ENCODE results near the gene MACF1. TPM values are rescaled to one million over a fixed set of nuclear protein-coding genes. Genes with fewer than 3 reads are reported as not detected.
A peak's percentile ranks its signal among the peaks of the same experiment; 100 is the strongest.

The MACF1 gene
- total RNA-seq, 2 donors from 2014 or later: 263 to 280 TPM

- DNase-seq (no peak), ATAC-seq (peak in 1 of 2 donors; percentile 87)
- intact Hi-C loops (cut with DNase I): no loop called here
Measured at GRCh38 chr1:39370602-39371001, 166.1 kb downstream of the MACF1 start.

GRCh38 chr1:39372105-39372504 lies 167.6 kb downstream of the MACF1 start:
- DNase-seq (no peak), ATAC-seq (no peak)
- intact Hi-C loops (cut with DNase I): no loop called here

- intact Hi-C loops (cut with DNase I): no loop called here
- DNase-seq (no peak), ATAC-seq (no peak)
Measured at GRCh38 chr1:39376656-39377055, 172.2 kb downstream of the MACF1 start.

- DNase-seq (no peak), ATAC-seq (no peak)
- intact Hi-C loops (cut with DNase I): no loop called here
Measured at GRCh38 chr1:39378377-39378776, 173.9 kb downstream of the MACF1 start.

- no peak for DNase-seq
- intact Hi-C loops (cut with DNase I): no loop called here
- ATAC-seq: no peak
Measured at GRCh38 chr1:39379187-39379586, 174.7 kb downstream of the MACF1 start.

- no peak for ATAC-seq
- no peak for DNase-seq
- intact Hi-C loops (cut with DNase I): no loop called here
Measured at GRCh38 chr1:39380036-39380435, 175.5 kb downstream of the MACF1 start.

GRCh38 chr1:39381839-39382238 lies 177.3 kb downstream of the MACF1 start:
- DNase-seq (peak; percentile 70), ATAC-seq (no peak)
- intact Hi-C loops (cut with DNase I): no loop called here

- DNase-seq (no peak), ATAC-seq (no peak)
- intact Hi-C loops (cut with DNase I): no loop called here
Measured at GRCh38 chr1:39384305-39384704, 179.8 kb downstream of the MACF1 start.

- intact Hi-C loops (cut with DNase I): no loop called here
- ATAC-seq (peak; percentile 77 to 81), DNase-seq (no peak)
Measured at GRCh38 chr1:39385067-39385988, 180.8 kb downstream of the MACF1 start.

GRCh38 chr1:39386997-39387396 lies 182.5 kb downstream of the MACF1 start:
- no peak for DNase-seq

GRCh38 chr1:39387452-39387851 lies 183.0 kb downstream of the MACF1 start:
- DNase-seq (no peak), ATAC-seq (no peak)
- intact Hi-C loops (cut with DNase I): no loop called here

More at GRCh38 chr1:39386997-39387396, 182.5 kb downstream of the MACF1 start:
- intact Hi-C loops (cut with DNase I): no loop called here
- ATAC-seq: no peak

GRCh38 chr1:39391691-39392679 lies 187.5 kb downstream of the MACF1 start:
- DNase-seq: no peak
- intact Hi-C loops (cut with DNase I): no loop called here
- peak; percentile 80 to 90 for ATAC-seq

- ATAC-seq: no peak
- DNase-seq: no peak
- intact Hi-C loops (cut with DNase I): no loop called here
Measured at GRCh38 chr1:39392851-39393573, 188.5 kb downstream of the MACF1 start.

- ATAC-seq (no peak), DNase-seq (no peak)
- intact Hi-C loops (cut with DNase I): no loop called here
Measured at GRCh38 chr1:39393645-39394044, 189.2 kb downstream of the MACF1 start.

GRCh38 chr1:39394059-39394458 lies 189.6 kb downstream of the MACF1 start:
- no peak for ATAC-seq
- DNase-seq: no peak
- intact Hi-C loops (cut with DNase I): no loop called here

- intact Hi-C loops (cut with DNase I): no loop called here
- ATAC-seq (peak in 1 of 2 donors; percentile 41), DNase-seq (no peak)
Measured at GRCh38 chr1:39394598-39394997, 190.1 kb downstream of the MACF1 start.

- intact Hi-C loops (cut with DNase I): no loop called here
- no peak for DNase-seq
- peak; percentile 41 to 49 for ATAC-seq
Measured at GRCh38 chr1:39395357-39395831, 190.9 kb downstream of the MACF1 start.

GRCh38 chr1:39396671-39397070 lies 192.2 kb downstream of the MACF1 start:
- no peak for ATAC-seq
- intact Hi-C loops (cut with DNase I): no loop called here
- no peak for DNase-seq

- no peak for DNase-seq
- intact Hi-C loops (cut with DNase I): no loop called here
Measured at GRCh38 chr1:39397487-39397886, 193.0 kb downstream of the MACF1 start.

More at GRCh38 chr1:39397487-39397886, 193.0 kb downstream of the MACF1 start:
- no peak for ATAC-seq
